ENCODE measurements around the gene RFX3. TPM values are rescaled to one million over a fixed set of nuclear protein-coding genes. Genes with fewer than 3 reads are reported as not detected.

The RFX3 gene
- total RNA-seq (2021) (4.6 and 8.4 TPM in 2 replicates), Bru-seq, nascent RNA (percentile 63 among the genes with signal in this experiment), BruChase-seq, experiment 1, labeled RNA remaining after a 2-hour chase (percentile 56 among the genes with signal in this experiment), BruChase-seq, experiment 2, labeled RNA remaining after a 6-hour chase (percentile 49 among the genes with signal in this experiment)
- long read RNA-seq, partial matches to known transcripts = 1 of 3 reads
- long read RNA-seq, other reads (novel, unspliced or antisense) = 2 of 3 reads

GRCh38 chr9:3525836-3526164, at the start of gene RFX3:
RFX3 (minus strand) TSS chr9:3526001; CDS start chr9:3395588, 130,413 bp downstream.
- H3K4me3 ChIP-seq = peak within 1 kb of the TSS; percentile 87

GRCh38 chr9:3571500-3571899, 45.7 kb upstream of the RFX3 start:
- H3K27ac ChIP-seq = no peak overlapping the region
- no peaks in the 10 kb centered on the region for H3K9me3 ChIP-seq (ENCODE audit: insufficient read depth, low read depth)
- H2AFZ ChIP-seq = no peak overlapping the region
- no peaks in the 10 kb centered on the region for H3K4me1 ChIP-seq (replicated peaks; ENCODE audit: insufficient read depth)
- no peaks in the 10 kb centered on the region for H3F3A ChIP-seq (ENCODE audit: insufficient read depth, low read depth)
- peaks cover 4% of the 10 kb centered on the region; the same call in 1 of the 2 replicates for H3K9me2 ChIP-seq (ENCODE audit: insufficient read depth)
- H3K4me3 ChIP-seq = no peak overlapping the region
- ChIA-PET POLR2A (ENCODE audit: unreplicated experiment) (no interaction called here), CTCF (interaction anchor here (0.5 kb wide), 1 partner anchor 102 kb away, joined by 3 read pairs; no protein-coding TSS in a partner anchor)
- no peaks in the 10 kb centered on the region for H4K20me1 ChIP-seq (ENCODE audit: insufficient read depth)
- no TSS peak for BruUV-seq (replicated peaks)
- no peaks in the 10 kb centered on the region for H3K79me2 ChIP-seq (ENCODE audit: low read depth)
- H3K36me3 ChIP-seq (ENCODE audit: low read depth) = no peaks in the 10 kb centered on the region
- no peaks in the 10 kb centered on the region for H3K27me3 ChIP-seq (ENCODE audit: insufficient read depth, low read depth)
- intact Hi-C loops (cut with micrococcal nuclease; ENCODE audit: unreplicated experiment) = no loop called here
- no peak for DNase-seq
- H3K4me2 ChIP-seq = no peak overlapping the region
- TF ChIP-seq CTCF (conservative IDR thresholded peaks at IDR 0.05) (no peak), EZH2 (IDR thresholded peaks at IDR 0.05; ENCODE audit: low read depth) (no peak)

More at GRCh38 chr9:3525836-3526164, at the start of gene RFX3:
- H3F3A ChIP-seq (ENCODE audit: insufficient read depth, low read depth) = peaks cover 12% of the 10 kb centered on the region
- peak within 1 kb of the TSS; percentile 83 for H3K4me2 ChIP-seq
- H2AFZ ChIP-seq = peak within 1 kb of the TSS; percentile 92
- BruUV-seq (replicated peaks) = no TSS peak
- H3K9me3 ChIP-seq (ENCODE audit: insufficient read depth, low read depth) = no peaks in the 10 kb centered on the region
- peaks cover 16% of the 10 kb centered on the region for H3K4me1 ChIP-seq (replicated peaks; ENCODE audit: insufficient read depth)
- no peaks in the 10 kb centered on the region for H3K27me3 ChIP-seq (ENCODE audit: insufficient read depth, low read depth)
- DNase-seq = peak; percentile 70 to 83
- H4K20me1 ChIP-seq (ENCODE audit: insufficient read depth) = no peaks in the 10 kb centered on the region
- no peaks in the 10 kb centered on the region for H3K9me2 ChIP-seq (ENCODE audit: insufficient read depth)
- TF ChIP-seq CTCF (conservative IDR thresholded peaks at IDR 0.05) = no peak
- no peak for TF ChIP-seq EZH2 (IDR thresholded peaks at IDR 0.05; ENCODE audit: low read depth)
- intact Hi-C loops (cut with micrococcal nuclease; ENCODE audit: unreplicated experiment) = loop anchor here (5.0 to 10.0 kb wide), 2 partner anchors 671 to 712 kb away; no protein-coding TSS in a partner anchor
- ChIA-PET POLR2A (ENCODE audit: unreplicated experiment) (interaction anchor here (0.7 kb wide), 2 partner anchors 379 to 1511 kb away, joined by 4 to 5 read pairs; partner anchors contain the start of gene SMARCA2), CTCF (interaction anchor here (0.7 kb wide), 1 partner anchor 715 kb away, joined by 4 read pairs; no protein-coding TSS in a partner anchor)
- peak within 1 kb of the TSS; percentile 100 for H3K27ac ChIP-seq
- H3K36me3 ChIP-seq (ENCODE audit: low read depth) = peaks cover 8% of the 10 kb centered on the region
- H3K79me2 ChIP-seq (ENCODE audit: low read depth) = peaks cover 37% of the 10 kb centered on the region

- TF ChIP-seq CTCF (conservative IDR thresholded peaks at IDR 0.05) (no peak), EZH2 (IDR thresholded peaks at IDR 0.05; ENCODE audit: low read depth) (no peak)
- Histone ChIP-seq H3K9me2 (ENCODE audit: insufficient read depth) (peaks cover 4% of the 10 kb centered on the region; the same call in 1 of the 2 replicates), H3K27me3 (ENCODE audit: insufficient read depth, low read depth) (no peaks in the 10 kb centered on the region), H3K27ac (no peak overlapping the region), H3K79me2 (ENCODE audit: low read depth) (no peaks in the 10 kb centered on the region), H3K4me3 (no peak overlapping the region), H3K4me1 (replicated peaks; ENCODE audit: insufficient read depth) (no peaks in the 10 kb centered on the region), H4K20me1 (ENCODE audit: insufficient read depth) (no peaks in the 10 kb centered on the region), H3K9me3 (ENCODE audit: insufficient read depth, low read depth) (no peaks in the 10 kb centered on the region), H3K4me2 (no peak overlapping the region), H2AFZ (no peak overlapping the region), H3K36me3 (ENCODE audit: low read depth) (no peaks in the 10 kb centered on the region), H3F3A (ENCODE audit: insufficient read depth, low read depth) (no peaks in the 10 kb centered on the region)
- intact Hi-C loops (cut with micrococcal nuclease; ENCODE audit: unreplicated experiment) = loop anchor here (5.0 kb wide), 1 partner anchor 597 kb away; no protein-coding TSS in a partner anchor
- BruUV-seq (replicated peaks) = no TSS peak
- POLR2A ChIA-PET (ENCODE audit: unreplicated experiment) = interaction anchor here (0.7 kb wide), 1 partner anchor 344 kb away, joined by 3 read pairs; no protein-coding TSS in a partner anchor
- CTCF ChIA-PET = no interaction called here
- no peak for DNase-seq
Measured at GRCh38 chr9:3569529-3569928, 43.7 kb upstream of the RFX3 start.

Data from PC-9 (cell line).